Esophagus squamous epithelium (tissue), 4 donors: ENCODE data around the gene SLC16A1.

Experiments
- POLR2A ChIP-seq, 4 donors: fragments of 450-650 bp; IDR thresholded peaks; one replicate each; pipeline ENCODE4 v1.6.1; 2017; ENCODE audit warnings: antibody characterized with exemption in 4 of 4, mild to moderate bottlenecking in 4 of 4, moderate library complexity in 3 of 4
- TF ChIP-seq, protein P1 (sequence below), 6 experiments: fragments of 450-650 bp in 4 of 6; fragments of 200-600 bp in 2 of 6; sonication (generic) in 2 of 6; IDR thresholded peaks; one replicate each; pipeline ENCODE4 v1.5.1; 2016 to 2019; ENCODE audit warnings: antibody characterized with exemption in 6 of 6, mild to moderate bottlenecking in 4 of 6, moderate library complexity in 4 of 6

- TF ChIP-seq, protein P1, sequence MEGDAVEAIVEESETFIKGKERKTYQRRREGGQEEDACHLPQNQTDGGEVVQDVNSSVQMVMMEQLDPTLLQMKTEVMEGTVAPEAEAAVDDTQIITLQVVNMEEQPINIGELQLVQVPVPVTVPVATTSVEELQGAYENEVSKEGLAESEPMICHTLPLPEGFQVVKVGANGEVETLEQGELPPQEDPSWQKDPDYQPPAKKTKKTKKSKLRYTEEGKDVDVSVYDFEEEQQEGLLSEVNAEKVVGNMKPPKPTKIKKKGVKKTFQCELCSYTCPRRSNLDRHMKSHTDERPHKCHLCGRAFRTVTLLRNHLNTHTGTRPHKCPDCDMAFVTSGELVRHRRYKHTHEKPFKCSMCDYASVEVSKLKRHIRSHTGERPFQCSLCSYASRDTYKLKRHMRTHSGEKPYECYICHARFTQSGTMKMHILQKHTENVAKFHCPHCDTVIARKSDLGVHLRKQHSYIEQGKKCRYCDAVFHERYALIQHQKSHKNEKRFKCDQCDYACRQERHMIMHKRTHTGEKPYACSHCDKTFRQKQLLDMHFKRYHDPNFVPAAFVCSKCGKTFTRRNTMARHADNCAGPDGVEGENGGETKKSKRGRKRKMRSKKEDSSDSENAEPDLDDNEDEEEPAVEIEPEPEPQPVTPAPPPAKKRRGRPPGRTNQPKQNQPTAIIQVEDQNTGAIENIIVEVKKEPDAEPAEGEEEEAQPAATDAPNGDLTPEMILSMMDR (IDR thresholded peaks at IDR 0.05) = no peak
- no peak for TF ChIP-seq POLR2A (IDR thresholded peaks at IDR 0.05)
Observed at GRCh38 chr1:112982328-112982727, 26.3 kb upstream of the SLC16A1 start.
